Measurements from ENCODE around the gene PARVA.
A peak's percentile ranks its signal among the peaks of the same experiment; 100 is the strongest.
"Not testable (repeated sequence)": the region's sequence is repeated elsewhere in the genome, so short reads cannot be mapped to it uniquely, and the experiment has no call there.

Gene PARVA, protein sequence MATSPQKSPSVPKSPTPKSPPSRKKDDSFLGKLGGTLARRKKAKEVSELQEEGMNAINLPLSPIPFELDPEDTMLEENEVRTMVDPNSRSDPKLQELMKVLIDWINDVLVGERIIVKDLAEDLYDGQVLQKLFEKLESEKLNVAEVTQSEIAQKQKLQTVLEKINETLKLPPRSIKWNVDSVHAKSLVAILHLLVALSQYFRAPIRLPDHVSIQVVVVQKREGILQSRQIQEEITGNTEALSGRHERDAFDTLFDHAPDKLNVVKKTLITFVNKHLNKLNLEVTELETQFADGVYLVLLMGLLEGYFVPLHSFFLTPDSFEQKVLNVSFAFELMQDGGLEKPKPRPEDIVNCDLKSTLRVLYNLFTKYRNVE

DNA sequence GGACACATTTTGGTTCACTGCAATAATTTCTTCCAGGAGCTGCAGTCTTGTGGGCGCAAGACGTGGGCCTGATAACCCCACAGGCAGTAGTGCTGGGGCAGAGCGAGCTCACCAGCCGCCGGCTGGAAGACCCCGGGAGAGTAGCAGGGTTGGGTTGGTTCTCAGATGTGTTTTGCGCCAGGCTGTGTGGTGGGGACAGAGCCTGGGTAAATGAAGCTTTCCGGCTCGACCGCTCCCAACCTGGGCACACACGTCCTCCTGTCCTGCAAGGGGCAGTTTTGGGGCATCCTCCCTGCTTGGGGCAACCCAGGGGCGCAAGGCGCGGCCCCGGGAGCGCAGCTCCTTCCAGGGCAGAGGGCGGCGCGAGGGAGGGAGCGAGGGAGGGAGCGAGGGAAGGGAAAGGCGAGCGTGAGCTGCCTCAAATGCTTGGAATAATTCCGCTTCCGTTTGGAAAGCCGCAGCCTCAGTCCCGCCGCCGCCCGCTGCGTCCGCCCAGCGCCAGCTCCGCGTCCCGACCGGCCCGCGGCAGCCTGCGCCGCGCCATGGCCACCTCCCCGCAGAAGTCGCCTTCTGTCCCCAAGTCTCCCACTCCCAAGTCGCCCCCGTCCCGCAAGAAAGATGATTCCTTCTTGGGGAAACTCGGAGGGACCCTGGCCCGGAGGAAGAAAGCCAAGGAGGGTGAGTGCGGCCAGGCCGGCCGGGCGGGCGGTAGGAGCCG, at the start of gene PARVA:
Gene PARVA, plus strand, starts transcription at position 466 of the 718 bp plus-strand sequence. Its CDS starts 77 bp downstream, at position 543.
- DNase-seq: no peak

DNA sequence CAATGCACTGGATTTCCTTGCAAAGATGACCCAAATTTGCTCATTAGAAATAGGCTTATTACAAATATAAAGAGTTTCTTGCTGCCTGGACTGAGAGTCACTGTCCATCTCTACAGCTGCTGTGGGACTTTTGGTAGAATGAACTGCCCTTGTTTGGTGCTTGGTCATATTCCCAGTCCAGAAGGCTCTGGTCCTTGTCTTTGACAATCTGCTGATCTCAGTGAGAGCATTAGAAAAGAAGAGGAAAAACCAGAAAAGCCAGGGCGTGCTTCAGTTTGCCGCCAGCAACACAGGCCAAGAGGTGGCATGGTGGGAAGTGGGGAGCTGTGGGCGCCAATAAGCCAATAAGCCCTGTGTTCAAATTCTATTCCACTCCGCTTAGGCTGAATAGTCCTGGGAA, 48.2 kb upstream of the PARVA start:
- no peak for DNase-seq

DNA sequence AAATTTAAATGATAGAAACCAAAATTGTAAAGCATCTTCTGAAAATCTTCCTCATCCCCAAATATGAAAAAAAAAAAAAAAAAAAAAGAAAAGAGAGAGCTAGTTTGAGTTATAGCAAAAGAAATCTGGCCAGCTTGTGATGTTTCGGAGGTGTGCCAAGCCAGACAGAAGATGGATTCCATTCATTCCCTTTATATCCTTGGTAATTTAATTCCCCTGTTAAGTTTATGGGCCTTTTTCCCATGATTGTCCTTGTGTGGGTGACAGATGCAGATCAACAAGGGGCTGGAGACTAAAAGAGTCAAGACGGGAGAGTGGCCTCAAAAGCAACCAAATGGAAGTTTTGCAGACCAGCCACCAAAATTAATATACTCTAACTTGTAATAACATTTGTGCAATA, 47.6 kb upstream of the PARVA start:
- no peak for DNase-seq

DNA sequence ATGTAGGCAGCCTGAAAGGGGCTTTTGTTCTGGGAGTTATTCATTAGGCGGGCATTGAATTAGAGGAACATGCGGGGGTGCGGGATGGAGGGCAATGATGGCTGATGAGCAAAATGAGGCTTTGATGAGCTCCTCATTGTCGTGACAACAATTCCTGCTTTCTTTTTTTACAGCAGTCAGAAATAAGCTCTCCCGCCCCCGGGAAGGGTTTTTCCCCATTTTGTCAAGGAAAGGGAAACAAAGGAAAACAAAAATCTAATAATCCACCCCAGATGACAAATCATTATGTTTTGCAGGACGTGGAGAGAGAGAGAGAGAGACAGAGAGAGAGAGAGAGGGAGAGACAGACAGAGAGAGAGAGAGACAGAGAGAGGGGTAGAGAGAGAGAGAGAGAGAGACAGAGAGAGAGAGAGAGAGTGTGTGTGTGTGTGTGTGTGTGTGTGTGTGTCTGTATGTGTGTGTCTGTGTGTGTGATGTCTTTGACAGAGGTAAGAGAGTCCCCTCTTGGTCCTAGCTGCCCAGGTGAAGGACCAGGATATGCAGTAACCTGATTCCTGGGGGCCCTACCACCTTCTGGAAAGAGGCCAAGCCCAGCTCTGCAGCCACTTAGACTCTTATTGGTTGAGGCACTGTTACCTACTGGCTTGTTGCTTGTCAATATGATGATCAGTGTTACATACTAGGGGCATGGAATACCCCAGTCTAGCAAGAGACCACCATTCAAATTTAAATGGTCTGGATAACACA, 46.7 kb upstream of the PARVA start:
- DNase-seq: peak; percentile 44 to 80

DNA sequence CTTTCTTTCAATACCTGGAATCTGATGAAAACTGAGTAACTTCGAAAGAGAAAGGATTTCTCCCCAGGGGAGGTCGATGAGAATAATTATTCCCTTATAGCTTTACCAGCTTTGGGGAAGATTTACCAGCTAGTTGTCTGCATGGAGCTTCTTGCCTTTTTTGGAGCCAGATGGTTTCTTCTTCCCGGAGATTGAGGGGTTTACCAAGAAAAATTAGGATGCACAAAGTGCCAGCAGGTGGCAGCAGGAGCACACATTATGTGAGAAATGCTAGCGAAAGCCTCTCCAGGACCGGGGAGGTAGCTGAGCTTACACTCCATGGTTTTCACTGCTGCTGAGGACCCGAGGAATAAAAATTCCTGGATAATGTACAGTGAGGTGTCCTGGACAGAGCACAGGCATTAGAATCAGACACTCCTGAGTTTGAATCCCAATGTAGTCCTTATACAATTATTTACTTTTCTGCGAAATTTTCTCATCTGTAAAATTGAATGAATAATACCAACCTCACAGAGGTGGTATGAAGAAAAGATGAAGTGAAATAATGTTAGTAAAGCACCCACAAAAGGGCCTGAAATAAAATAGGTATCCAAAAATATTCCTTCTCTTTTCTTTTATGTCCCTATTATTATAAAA, 46.0 kb upstream of the PARVA start:
- peak; percentile 84 to 90 for DNase-seq

DNA sequence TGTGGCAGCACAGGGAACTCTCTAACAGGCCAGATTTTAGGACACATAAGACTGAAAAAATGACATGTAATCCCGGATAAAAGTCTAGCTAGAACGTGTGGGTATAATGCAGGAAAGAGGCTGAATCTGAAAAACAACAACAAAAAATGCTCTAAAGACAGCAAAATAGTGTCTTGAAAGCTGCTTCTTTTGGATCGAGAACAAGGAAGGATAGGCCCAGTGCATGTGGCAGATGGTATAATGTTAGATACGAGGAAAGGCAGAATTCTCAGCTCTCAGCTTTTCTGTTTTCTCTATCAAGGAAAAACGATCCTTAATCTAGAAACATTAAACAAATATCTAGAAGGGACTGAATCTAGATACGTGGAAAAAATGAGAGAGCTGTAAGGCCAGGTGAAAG, 33.8 kb upstream of the PARVA start:
- DNase-seq: no peak

DNA sequence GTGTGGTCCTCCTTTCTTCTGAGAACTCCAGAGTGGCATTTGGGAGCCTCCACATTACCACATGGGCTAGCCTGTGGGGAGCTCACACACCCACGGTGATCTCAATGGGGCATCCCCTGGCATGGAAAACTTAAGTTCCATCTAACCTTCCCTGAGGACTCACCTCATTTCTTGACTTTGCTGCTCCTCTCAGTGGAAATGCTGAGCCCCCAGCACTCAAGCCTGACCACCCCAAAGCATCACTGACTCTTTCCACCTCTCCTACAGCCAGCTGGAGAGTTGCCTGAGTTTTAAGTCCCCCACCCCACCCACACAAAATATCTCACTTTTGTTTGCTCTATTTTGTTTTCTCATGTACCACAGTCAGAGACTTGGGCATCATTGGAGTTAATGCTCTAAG, 23.8 kb upstream of the PARVA start:
- DNase-seq: no peak

DNA sequence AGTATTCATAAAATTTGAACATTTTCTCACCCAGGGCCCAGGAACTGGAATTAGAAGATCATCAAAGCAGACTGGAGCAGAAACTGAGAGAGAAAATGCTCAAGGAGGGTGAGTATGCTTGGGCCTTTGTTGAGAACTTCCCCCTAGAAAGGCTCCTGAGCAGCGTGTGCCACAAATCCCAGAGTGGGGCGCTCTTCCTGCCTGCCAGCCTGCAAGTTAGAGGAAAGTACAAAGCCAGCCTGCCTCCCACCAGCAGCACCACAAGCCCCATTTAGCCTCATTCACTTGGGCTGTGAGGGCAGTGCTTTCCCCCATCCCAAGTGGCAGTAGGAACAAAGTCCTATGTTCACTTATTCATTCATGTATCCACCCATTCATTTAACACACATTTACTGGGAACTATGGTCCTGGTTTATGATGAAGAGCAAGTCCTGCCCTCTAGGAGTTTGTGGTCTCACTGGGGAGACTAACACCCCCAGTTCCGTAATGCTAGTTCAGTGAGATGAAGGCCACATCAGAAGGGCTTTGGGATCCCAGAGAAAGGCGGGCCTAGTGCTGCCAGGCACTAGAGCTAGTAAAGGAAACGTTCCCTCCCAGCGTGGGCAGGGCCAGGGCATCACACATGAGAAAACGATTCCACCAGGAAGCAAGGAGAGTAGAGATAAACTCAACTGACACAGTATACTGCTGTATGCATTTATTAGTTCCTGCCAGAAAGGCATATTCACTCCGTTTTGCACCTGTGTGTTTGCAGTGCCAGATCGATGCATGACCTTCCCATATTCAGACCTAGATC, 22.4 kb upstream of the PARVA start:
- no peak for DNase-seq

DNA sequence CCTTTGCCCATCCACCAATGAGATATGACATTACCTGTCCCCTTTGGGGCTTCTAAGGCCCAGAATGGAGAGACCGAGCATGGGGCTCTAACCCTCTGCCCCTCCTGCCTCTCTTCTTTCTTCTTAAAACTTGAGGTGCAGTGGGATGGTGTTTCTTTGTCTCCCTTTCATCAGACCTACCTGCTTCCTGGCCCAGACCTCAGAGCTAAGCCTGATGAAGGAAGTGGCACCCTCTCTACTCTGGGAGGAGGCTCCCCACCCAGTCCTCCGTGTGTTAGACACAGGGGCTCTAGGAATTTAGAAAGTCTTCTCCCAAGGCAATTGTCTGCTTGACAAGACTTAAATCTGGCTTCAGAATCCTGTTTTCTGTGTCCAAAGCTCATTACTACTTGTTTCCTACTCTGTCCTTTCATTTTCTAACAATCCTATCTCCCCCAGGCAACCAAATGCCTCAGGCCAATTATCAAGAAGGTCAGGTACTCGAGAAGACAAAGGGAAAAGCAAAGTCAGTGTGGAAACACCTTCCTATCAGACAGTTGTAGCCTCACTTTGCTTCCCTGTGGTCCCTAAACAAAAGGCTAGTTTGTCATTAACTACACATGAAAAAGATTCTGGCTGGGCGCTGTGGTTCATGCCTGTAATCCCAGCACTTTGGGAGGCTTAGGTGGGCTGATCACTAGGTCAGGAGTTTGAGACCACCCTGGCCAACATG, 20.3 kb upstream of the PARVA start:
- DNase-seq: no peak

DNA sequence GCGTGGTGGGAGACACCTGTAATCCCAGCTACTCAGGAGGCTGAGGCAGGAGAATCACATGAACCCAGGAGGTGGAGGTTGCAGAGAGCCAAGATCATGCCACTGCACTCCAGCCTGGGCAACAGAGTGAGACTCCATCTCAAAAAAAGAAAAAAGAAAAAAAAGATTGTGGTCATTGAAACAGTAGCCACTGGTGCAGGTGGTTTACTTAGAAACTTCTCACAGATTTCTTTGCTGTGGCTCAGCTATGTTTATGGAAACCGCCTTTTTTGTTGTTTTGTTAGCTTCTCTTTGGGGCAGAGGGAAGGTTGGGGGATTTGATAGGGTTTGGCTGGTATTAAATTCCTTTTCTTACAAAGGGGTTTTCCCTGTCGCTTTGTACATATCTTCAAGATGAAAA, 19.7 kb upstream of the PARVA start:
- DNase-seq: not testable (repeated sequence)

DNA sequence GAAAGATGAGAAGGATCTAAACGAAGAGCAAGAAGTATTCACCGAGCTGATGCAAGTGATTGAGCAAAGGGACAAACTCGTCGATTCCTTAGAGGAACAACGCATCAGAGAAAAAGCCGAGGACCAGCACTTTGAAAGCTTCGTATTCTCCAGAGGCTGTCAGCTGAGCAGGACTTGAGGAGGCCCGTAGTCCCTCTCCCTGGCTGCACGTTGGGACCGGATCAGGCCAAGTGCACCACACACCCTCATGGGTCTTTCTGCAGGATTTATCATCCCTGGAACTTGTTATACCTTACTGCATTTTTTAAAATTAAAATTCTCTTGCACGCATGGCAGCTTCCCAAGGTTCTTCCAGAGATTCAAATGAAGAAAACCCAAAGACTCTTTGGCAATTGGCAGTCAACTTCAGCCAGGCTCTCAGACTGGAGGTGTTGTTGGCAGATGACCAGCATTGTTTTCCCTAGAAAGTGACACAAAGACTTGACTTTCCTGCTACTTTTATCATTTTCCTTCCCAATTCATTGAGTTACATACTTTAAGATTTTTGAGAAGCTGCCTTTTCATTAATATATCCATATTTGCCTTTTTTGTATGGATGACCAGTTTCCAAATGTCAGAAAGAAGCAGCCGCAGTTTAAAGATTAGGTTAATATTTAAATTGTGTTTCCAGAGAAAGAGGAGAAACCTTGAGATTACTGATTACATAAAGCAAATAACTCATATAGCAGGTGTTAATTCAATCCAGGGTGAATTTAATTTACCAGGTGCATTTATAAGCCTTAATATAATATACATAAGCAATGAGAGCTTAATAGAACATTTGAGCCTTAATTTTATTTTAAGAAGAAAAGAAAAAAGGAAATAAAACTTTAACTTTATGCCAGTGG, 18.8 kb upstream of the PARVA start:
- no peak for DNase-seq

DNA sequence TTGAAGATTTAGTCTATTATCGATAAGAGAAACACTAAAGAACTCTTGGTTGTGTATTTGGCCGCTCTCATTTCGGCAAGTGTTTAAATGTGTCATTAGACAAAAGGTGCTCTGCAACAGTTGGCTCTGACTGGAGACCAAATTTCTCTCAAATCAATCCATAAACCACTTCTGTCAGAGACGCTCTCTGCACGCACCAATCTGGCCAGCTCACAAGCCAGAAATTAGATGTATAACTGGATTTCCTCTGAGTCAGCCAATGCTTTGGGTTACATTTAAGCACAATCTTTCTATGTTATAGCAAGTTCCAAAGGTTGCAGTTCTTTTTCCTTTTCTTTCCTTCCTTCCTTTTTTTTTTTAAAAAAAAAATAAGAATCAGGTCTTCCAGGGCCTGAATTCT, 17.6 kb upstream of the PARVA start:
- DNase-seq: no peak

DNA sequence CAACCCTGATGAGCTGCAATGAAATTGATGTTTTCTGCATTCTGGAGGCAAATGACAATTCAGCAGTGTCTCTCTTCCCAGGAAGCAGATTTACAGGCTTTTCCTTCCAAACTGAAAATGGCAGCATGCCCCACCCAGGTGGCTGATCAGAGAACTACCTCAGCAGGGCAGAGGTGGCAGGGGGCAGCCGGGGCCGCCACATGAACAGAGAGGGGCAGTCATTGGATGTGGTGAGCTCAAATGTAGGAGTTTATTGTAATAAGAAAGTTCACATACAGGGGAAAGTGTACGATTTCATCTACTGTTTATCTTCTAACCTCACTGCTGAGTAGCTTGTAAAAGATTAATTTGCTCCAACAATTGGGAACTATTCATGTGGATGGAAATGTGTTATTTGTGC, 15.7 kb upstream of the PARVA start:
- no peak for DNase-seq

DNA sequence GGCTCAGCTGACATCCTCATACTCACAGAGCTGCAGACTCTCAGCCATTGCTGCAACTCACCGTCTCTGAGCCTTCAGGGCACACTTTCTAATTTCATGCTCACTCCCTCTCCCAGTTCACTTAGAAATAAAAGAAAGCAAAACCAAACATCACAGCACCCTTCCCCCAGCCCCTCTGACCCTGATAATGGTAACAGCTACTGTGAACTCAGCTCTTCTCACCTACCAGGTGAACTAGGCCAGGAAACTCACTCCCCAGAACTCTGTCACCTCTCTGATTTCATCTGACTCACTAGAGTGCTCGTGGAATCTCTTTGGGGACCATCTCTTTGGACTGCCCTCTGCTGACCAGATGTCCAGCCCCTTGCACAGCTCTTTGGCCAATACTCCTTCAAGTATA, 14.5 kb upstream of the PARVA start:
- no peak for DNase-seq

DNA sequence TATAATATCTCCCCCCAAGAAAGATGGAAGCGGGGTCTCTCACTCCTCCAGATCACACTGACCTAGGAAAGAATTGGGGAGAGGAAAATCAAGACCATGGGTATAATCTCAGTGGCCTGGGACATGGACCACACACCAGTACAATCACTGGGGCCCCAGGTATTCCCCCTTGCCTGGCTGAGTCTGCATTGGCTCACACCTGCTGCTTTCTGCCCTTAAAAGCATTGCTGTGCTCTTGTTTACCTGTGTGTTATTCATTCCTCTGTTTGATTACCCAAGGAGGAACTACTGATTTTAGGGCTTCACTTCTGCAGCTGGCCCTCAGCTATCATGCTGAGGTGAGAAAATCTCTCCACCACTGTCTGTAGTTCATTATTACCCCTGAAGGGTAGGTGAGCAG, 14.0 kb upstream of the PARVA start:
- DNase-seq: no peak

DNA sequence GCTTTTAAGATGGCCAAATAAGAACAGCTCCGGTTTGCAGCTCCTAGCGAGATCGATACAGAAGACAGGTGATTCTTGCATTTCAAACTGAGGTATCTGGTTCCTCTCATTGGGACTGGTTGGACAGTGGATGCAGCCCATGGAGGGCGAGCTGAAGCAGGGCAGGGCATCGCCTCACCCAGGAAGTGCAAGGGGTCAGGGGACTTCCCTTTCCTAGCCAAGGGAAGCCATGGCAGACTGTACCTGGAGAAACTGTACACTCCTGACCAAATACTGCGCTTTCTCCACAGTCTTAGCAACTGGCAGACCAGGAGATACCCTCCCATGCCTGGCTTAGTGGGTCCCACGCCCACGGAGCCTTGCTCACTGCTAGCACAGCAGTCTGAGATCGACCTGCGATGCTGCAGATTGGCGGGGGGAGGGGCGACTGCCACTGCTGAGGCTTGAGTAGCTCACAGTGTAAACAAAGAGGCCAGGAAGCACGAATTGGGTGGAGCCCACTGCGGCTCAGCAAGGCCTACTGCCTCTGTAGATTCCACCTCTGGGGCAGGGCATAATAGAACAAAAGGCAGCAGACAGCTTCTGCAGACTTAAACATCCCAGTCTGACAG, 11.3 kb upstream of the PARVA start:
- DNase-seq: peak; percentile 47 to 78

DNA sequence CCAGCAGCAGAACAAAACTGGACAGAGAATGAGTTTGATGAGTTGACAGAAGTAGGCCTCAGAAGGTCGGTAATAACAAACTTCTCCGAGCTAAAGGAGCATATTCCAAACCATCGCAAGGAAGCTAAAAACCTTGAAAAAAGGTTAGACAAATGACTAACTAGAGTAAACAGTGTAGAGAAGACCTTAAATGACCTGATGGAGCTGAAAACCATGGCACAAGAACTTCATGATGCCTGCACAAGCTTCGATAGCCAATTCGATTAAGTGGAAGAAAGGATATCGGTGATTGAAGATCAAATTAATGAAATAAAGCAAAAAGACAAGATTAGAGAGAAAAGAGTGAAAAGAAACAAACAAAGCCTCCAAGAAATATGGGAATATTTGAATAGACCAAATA, 10.3 kb upstream of the PARVA start:
- not testable (repeated sequence) for DNase-seq

DNA sequence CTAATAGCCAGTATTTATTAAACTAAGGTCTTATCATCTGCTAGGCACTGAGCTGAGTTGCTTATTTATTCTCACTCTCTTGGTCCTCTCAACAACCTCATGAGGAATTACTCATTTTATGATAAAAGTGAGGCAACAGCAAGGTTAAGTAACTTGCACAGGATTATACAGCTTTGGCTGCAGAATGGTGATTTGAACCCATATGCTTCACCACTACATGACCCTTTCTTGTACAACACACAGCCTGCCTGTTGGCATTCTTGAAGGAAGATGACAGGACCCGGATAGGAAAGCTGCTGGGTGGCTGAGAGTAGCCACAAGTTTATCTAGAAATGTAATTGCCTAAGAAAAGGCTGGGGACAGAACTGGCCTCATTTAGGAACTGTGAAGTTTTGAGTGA, 5.3 kb upstream of the PARVA start:
- DNase-seq: no peak

DNA sequence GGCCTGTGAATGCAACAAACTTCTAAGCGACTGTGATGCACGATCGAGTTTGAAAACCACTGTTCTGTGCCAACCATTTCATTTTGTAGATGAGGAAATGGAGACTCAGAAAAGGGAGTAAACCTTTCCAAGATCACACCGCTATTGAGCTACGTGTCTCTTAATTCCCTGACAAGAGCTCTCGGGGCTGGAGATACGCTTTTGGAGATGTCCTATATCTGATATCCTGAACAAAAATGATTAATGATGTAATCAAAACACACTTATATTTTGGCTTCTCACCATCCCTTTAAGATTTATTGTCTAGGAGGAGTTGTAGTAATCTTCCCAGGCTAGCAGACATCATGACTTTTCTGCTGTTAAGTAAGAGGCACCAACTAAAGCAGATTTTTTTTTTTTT, 1.7 kb upstream of the PARVA start:
- no peak for DNase-seq

Data from NCI-H187 (cell line).